WERI-Rb-1 (cell line): Measurements from ENCODE around the gene DOCK10.

Experiments
- DNase-seq: peaks from one replicate; pipeline ENCODE4 v3.0.0-alpha.2; 2020
- H3K27ac ChIP-seq: fragments of 250-450 bp; sonication (Bioruptor Pico); 2 replicates; pipeline ENCODE4 v1.5.1; 2020; ENCODE audit warnings: mild to moderate bottlenecking, moderate library complexity
- H3K27me3 ChIP-seq: fragments of 250-450 bp; sonication (Bioruptor Pico); 2 replicates; pipeline ENCODE4 v1.5.1; 2021; ENCODE audit warnings: mild to moderate bottlenecking, low read depth, moderate library complexity; ENCODE audit not compliant: insufficient read depth, severe bottlenecking
- H3K36me3 ChIP-seq: fragments of 250-450 bp; sonication (Bioruptor Pico); 2 replicates; pipeline ENCODE4 v1.5.1; 2020; ENCODE audit warnings: mild to moderate bottlenecking, moderate library complexity
- H3K4me3 ChIP-seq: 2 replicates; pipeline ENCODE4 v1.5.1; 2011; ENCODE audit warnings: low read depth, mild to moderate bottlenecking, control low read depth, low read length
- H3K9me3 ChIP-seq: fragments of 250-450 bp; sonication (Bioruptor Pico); 2 replicates; pipeline ENCODE4 v1.5.1; 2021; ENCODE audit warnings: mild to moderate bottlenecking, moderate library complexity; ENCODE audit not compliant: severe bottlenecking
- TF ChIP-seq, protein P1 (sequence below): IDR thresholded peaks from 2 replicates; pipeline ENCODE4 v1.5.1; 2011; ENCODE audit warnings: low read depth, mild to moderate bottlenecking, control low read depth, inconsistent platforms, low read length

Gene DOCK10

GRCh38 chr2:224724331-224724730 is 317.9 kb downstream of the DOCK10 start:
- no peaks in the 10 kb centered on the region for H3K27me3 ChIP-seq
- no peaks in the 10 kb centered on the region for H3K9me3 ChIP-seq
- no peaks in the 10 kb centered on the region for H3K36me3 ChIP-seq
- DNase-seq = no peak
- H3K4me3 ChIP-seq = no peak overlapping the region
- no peak overlapping the region for H3K27ac ChIP-seq
- TF ChIP-seq, protein P1, sequence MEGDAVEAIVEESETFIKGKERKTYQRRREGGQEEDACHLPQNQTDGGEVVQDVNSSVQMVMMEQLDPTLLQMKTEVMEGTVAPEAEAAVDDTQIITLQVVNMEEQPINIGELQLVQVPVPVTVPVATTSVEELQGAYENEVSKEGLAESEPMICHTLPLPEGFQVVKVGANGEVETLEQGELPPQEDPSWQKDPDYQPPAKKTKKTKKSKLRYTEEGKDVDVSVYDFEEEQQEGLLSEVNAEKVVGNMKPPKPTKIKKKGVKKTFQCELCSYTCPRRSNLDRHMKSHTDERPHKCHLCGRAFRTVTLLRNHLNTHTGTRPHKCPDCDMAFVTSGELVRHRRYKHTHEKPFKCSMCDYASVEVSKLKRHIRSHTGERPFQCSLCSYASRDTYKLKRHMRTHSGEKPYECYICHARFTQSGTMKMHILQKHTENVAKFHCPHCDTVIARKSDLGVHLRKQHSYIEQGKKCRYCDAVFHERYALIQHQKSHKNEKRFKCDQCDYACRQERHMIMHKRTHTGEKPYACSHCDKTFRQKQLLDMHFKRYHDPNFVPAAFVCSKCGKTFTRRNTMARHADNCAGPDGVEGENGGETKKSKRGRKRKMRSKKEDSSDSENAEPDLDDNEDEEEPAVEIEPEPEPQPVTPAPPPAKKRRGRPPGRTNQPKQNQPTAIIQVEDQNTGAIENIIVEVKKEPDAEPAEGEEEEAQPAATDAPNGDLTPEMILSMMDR = no peak

- Histone ChIP-seq H3K4me3 (no peak overlapping the region), H3K36me3 (no peaks in the 10 kb centered on the region), H3K27me3 (no peaks in the 10 kb centered on the region), H3K27ac (no peak overlapping the region), H3K9me3 (no peaks in the 10 kb centered on the region)
- TF ChIP-seq, protein P1 = no peak
- no peak for DNase-seq
Observed at GRCh38 chr2:224723586-224724217, 318.6 kb downstream of the DOCK10 start.

DNA sequence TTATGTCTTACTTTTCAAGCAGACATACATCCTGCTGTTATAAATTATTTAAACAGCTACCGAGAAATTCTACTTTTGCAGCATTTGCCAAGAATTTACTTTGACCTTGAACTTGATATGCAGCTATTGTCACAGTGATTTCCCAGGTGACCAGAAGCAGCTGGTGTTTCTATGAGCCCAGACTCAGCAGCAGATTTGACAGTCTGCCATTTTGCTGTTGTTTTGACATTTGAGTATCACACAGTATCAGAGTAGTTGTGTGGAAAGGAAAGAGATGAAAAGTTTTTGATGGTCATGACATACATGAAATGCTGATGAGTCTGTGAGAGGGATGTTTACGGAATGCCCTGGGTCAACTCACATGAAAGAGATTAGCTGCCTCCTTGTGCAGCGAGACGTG is 319.5 kb downstream of the DOCK10 start:
- Histone ChIP-seq H3K27me3 (no peaks in the 10 kb centered on the region), H3K9me3 (no peaks in the 10 kb centered on the region), H3K4me3 (no peak overlapping the region), H3K27ac (no peak overlapping the region), H3K36me3 (no peaks in the 10 kb centered on the region)
- no peak for DNase-seq
- TF ChIP-seq, protein P1 = no peak

DNA sequence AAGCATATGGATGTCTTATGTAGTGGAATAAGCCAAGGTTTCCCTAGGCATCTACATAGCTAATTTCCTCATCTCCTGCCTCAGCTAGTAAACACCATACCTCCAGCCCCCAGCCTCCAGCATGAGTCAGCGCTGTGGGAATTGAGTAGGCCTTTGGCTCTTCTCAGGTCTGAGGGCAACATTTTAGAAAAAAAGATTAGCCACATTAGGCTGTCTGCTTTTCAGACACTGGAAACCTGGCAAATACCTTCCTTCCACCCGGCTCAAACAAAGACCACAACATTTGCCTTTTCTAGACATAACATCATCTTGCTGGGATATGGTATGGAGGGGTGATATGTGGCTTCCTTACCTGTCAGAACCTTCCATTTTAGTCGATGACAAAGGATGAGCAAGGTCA is 320.0 kb downstream of the DOCK10 start:
- Histone ChIP-seq H3K36me3 (no peaks in the 10 kb centered on the region), H3K27ac (no peak overlapping the region), H3K4me3 (no peak overlapping the region), H3K27me3 (no peaks in the 10 kb centered on the region), H3K9me3 (no peaks in the 10 kb centered on the region)
- TF ChIP-seq, protein P1 = no peak
- no peak for DNase-seq

- H3K27me3 ChIP-seq = no peaks in the 10 kb centered on the region
Observed at GRCh38 chr2:224716921-224717320, 325.3 kb downstream of the DOCK10 start.

GRCh38 chr2:224716201-224716600 is 326.1 kb downstream of the DOCK10 start, which contains the start of gene CCDC195:
CCDC195 (minus strand) TSS chr2:224716365; CDS start chr2:224716365, 0 bp downstream.
- H3K27me3 ChIP-seq = no peaks in the 10 kb centered on the region
- no peaks in the 10 kb centered on the region for H3K36me3 ChIP-seq
- H3K27ac ChIP-seq = no peak within 1 kb of the TSS
- TF ChIP-seq, protein P1 = no peak
- no peak within 1 kb of the TSS for H3K4me3 ChIP-seq
- no peak for DNase-seq
- no peaks in the 10 kb centered on the region for H3K9me3 ChIP-seq

More at GRCh38 chr2:224716921-224717320, 325.3 kb downstream of the DOCK10 start:
- Histone ChIP-seq H3K27ac (no peak overlapping the region), H3K9me3 (no peaks in the 10 kb centered on the region), H3K36me3 (no peaks in the 10 kb centered on the region), H3K4me3 (no peak overlapping the region)
- TF ChIP-seq, protein P1 = no peak
- DNase-seq = no peak
